Transverse colon (tissue), 4 donors: Measurements from ENCODE around the gene LRRC70.

Source experiments
- CTCF ChIP-seq, 5 experiments: fragments of 200-600 bp in 3 of 5; fragments of 450-650 bp in 2 of 5; sonication (generic) in 3 of 5; IDR thresholded peaks; 1 replicate in 2 of 5; 2 replicates in 3 of 5; pipeline ENCODE4 v1.5.1; 2016 to 2017; ENCODE audit warnings: antibody characterized with exemption in 5 of 5, inconsistent platforms in 3 of 5, mild to moderate bottlenecking in 2 of 5, moderate library complexity in 1 of 5
- EP300 ChIP-seq: sonication (generic); formaldehyde crosslinking; IDR thresholded peaks from one replicate; pipeline ENCODE4 v1.6.1; 2017; ENCODE audit warnings: antibody characterized with exemption, low read depth
- POLR2A ChIP-seq: fragments of 450-650 bp; IDR thresholded peaks from one replicate; pipeline ENCODE4 v1.6.1; 2016; ENCODE audit warnings: antibody characterized with exemption, mild to moderate bottlenecking, moderate library complexity
- POLR2AphosphoS5 ChIP-seq, 3 donors: sonication (generic); formaldehyde crosslinking; IDR thresholded peaks; one replicate each; pipeline ENCODE4 v1.6.1; 2016; ENCODE audit warnings: antibody characterized with exemption in 3 of 3

GRCh38 chr5:62581836-62582597 lies 3.4 kb downstream of the LRRC70 start:
- TF ChIP-seq CTCF (IDR thresholded peaks at IDR 0.05) (no peak), EP300 (no peak), POLR2A (no peak), POLR2AphosphoS5 (IDR thresholded peaks at IDR 0.05) (no peak)
